NCI-H2029 treated with DMSO at 0.1 percent for 48 hours (cell line): ENCODE data around the gene PCAT7.

Experiments
- DNase-seq: peaks from one replicate; lab custom pipeline; 2025; lab: John Stamatoyannopoulos, UW

The PCAT7 gene

DNA sequence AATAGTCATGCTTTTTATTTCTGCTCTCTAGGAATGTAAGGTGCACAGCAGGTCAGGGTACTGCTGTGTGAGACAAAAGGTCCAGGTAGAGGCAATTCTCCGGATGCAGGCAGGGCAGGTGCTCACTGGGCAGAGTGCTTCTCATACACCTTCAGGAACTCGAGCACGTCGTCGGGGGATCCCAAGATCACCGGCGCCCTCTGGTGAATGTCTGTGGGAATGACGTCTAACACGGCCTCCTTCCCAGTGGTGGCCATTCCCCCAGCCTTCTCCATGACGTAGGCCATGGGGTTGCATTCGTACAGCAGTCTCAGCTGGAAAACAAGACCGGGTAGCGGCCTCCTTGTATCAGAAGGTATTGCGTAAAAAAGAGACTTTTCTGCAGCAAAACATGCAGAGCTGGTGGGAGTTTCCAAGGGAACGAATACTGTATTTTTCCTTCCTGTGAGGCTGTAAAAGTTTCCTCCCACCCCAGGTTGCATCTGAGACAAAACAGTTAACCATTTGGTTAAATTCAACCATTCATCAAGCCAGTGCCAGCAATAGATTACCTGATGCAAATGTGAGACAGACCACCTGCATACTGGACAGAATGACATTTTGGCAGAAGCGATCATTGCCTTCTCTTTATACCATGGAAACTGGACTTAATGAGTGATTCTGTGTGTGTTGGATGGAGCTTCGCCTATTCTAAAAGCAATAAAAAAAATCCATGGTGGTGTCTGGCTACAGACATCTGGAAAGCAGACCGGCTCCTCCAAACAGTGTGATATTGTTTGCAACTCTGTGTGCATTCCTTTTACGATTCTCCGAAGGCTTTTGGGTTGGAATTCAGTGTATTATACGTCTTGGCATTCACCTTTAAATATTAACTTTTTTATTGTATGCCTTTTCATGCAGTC, 48.6 kb downstream of the PCAT7 start:
- DNase-seq: no peak

GRCh38 chr9:94606646-94607422, 52.0 kb downstream of the PCAT7 start:
- DNase-seq: no peak

DNA sequence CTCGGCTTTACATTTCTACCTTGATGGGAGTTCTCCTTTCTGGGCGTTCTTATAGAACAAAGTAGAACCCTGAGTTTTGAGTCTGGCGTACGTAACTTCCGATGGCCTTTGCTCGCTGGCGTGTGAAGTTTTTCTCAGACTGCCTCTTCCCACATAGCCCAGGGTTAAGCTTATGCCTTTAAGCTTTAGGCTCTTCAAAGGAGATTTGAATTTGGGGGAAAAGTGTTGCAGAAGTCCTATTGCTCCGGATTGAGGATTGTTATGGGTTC, 52.5 kb downstream of the PCAT7 start:
- DNase-seq: no peak

DNA sequence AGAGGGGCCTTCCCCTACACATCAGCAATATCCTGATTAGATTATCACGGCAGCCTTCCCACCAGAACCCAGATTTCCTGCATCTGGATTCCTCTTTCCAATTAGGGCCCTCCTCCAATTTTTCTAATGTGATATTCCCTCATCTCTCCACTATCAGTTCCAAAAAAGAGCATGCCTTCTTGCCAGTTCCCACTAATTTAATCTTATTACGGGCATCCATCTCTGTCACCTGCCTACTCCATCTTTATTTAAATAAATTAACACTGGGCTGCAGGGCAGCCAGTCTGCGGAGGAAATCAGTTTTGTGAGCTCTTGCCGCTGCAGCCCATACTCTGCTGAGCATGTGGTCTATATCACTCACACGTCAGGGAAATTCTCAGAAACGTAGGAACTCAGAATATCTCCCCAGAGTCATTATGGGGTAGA, 55.3 kb downstream of the PCAT7 start:
- no peak for DNase-seq

DNA sequence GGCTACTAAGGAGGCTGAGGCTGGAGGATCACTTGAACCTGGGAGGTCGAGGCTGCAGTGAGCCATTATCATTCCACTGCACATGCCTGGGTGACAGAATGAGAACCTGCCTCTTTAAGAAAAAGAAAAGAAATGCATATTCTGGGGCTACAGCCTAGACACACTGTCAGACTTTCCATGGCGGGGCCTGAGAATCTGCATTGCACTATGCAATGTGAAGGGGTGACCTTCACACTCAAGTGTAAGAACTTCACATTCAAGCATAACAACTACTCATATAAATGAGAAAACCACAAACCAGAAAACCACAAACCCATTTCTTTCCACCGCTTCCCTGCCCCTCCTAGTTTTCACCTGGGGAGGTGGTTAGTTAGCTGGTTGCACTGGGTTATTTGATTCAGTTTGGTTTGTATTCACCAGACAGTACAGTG, 56.8 kb downstream of the PCAT7 start:
- DNase-seq: no peak

GRCh38 chr9:94612071-94612470, 57.2 kb downstream of the PCAT7 start:
- no peak for DNase-seq

DNA sequence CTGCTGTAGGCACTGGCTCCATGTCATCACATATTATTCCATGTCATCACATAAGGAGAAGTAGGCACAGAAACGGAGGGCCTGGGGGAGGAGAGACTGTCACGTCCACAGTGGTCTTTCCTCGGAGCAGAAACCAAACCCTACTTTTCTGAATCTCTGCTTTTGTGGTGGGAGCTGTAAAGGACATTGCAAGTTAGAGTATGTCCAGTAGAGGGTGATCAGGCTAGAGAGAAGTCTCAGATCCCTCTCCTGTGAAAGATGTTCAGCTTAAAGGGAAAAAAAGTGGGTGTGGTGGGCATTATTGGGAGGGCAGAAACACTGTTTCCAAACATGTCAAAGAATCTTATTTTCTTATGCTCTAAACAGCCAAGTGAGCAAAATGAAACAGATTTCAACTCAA, 58.1 kb downstream of the PCAT7 start:
- no peak for DNase-seq

GRCh38 chr9:94619026-94619425, 64.1 kb downstream of the PCAT7 start:
- DNase-seq: no peak
